Muscle of arm (tissue), 12 donors: ENCODE measurements around the gene ARHGEF12. TPM values are rescaled to one million over a fixed set of nuclear protein-coding genes. Genes with fewer than 3 reads are reported as not detected.
A peak's percentile ranks its signal among the peaks of the same experiment; 100 is the strongest.

ENCODE experiments used
- DNase-seq: peaks from one replicate; pipeline ENCODE4 v3.0.0-alpha.2; 2013
- polyA plus RNA-seq, 12 donors: library from polyadenylated mRNA; unstranded; fragments of 120-200 nt; gene quantifications; one replicate each; pipeline ENCODE4 v1.2.1, GENCODE V29; 2013; ENCODE audit not compliant: insufficient read length in 12 of 12

Gene ARHGEF12
- polyA plus RNA-seq, 12 donors: 31.8 to 59.6 (median 42.6) TPM; not detected in 1

DNA sequence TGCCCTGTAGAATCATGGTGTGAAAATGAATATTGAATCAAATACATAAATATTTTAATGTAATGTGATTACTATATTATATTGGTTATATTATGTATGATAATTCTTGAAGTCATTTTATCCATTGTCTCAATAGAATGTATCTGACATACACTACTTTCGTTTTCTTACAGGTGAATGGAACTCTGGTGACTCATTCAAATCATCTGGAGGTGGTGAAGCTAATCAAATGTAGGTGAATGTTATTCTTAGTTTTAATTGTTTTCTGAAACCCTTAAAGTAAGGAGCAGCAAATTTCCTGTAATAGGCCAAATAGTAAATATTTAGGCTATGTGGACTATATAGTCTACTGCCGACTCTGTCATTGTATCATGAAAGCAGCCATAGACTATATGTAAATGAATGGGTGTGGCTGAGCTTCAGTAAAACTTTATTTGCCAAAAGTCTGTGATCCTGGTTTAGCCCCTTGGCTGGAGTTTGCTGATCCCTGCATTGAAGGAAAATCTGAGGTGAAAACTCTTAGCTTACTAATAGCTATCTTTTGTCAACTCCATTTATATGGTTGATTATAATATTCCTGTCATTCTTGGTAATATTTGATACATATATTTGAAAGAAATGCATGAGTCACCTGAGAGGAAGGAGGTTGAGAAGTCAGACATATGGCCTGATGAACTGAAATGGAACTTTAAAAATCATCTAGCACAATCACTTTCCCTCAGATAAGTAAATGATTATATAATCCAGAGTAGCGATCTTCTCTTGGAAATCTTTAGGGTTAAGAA is 88.2 kb downstream of the ARHGEF12 start:
- DNase-seq: no peak

DNA sequence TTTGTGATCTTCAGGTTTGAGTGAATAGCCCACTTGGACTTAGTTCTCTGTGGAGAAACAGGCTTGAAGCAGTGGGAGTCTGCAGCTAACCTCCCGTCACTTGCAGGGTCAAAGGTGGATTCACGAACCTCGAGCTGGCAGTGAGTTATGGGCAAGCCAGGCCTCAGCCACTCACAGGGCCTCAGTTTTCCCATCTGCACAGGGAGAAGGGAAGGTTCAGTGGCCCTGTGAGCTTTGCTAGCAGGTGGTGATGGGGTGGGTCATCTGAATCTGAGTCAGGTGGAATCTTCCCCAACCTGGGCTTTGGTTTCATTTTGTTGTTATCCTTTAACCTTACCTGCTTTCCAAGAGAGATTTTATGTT is 88.7 kb downstream of the ARHGEF12 start:
- DNase-seq: no peak

- no peak for DNase-seq
Observed at GRCh38 chr11:120425527-120425926, 89.3 kb downstream of the ARHGEF12 start.

GRCh38 chr11:120430146-120430545 is 93.9 kb downstream of the ARHGEF12 start:
- no peak for DNase-seq

DNA sequence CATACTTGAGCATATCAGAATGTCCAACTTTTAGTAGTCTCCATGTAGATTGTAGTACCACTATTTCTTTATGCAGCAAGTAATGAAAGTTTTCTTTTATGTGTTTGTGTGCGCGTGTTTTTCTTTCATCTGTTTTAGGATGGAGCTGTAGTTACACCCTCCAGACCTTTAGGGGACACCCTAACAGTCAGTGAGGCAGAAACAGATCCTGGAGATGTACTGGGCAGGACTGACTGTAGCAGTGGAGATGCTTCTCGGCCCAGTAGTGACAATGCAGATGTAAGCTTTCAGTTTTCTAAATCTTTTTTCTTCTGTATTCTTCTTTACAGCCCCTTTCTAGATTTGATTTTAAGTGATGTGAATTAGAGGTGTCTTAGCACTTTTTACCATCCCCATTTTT is 95.4 kb downstream of the ARHGEF12 start:
- DNase-seq: no peak

GRCh38 chr11:120432056-120433018 is 96.1 kb downstream of the ARHGEF12 start:
- DNase-seq: peak; percentile 18

GRCh38 chr11:120441592-120441991 is 105.4 kb downstream of the ARHGEF12 start:
- no peak for DNase-seq

- DNase-seq: no peak
Observed at GRCh38 chr11:120442031-120442430, 105.8 kb downstream of the ARHGEF12 start.

DNA sequence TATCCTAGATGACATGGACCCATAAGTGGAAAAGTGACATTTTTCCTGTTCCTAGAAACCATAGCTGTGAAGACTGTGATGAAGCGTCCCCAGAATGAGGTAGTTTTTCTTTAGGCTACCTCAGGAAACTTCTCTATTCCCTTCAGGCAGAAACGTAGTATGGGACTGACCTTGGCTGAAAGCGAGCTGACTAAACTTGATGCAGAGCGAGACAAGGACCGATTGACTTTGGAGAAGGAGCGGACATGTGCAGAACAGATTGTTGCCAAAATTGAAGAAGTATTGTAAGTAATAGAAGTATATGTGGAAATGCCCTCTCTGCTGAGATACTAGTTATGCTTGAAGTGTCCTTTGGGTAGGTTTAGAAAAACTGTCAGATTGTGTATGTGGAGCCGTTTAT is 110.6 kb downstream of the ARHGEF12 start:
- DNase-seq: no peak

GRCh38 chr11:120448240-120448639 is 112.0 kb downstream of the ARHGEF12 start:
- DNase-seq: no peak

DNA sequence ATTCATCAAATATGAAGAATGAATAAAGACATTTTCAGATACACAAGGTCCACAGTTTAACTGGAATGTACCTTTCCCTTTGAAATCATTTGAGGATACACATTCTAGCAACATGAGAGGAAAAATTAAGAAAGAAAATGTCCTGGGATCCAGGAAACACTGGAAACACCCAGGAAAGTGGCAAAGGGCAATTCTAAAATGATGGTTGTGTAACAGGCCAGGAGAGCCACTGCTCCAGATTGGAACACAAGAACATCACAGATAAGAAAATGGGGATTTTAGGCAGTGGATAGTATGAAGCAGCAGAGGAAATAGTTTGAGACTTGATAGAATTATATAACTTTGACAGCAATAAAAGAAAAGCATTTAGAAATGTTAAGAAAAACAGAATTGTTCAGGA is 119.3 kb downstream of the ARHGEF12 start:
- DNase-seq: no peak

DNA sequence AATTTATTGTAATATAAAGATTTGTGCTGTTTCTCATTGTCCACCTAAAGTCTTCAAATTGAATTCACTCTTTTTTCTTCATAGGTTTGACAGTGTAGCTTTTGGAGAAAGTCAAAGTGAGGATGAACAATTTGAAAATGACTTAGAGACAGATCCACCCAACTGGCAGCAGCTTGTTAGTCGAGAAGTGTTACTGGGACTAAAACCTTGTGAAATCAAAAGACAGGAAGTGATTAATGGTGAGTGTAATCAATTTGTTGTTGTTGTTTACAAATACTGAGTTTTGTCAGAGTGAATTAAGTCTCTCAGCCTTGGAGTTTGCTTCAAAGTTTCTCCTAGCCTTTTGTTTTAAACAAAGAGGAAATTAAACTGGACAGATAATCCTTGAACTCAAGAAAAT is 121.8 kb downstream of the ARHGEF12 start:
- DNase-seq: no peak

GRCh38 chr11:120462825-120463224 is 126.6 kb downstream of the ARHGEF12 start:
- DNase-seq: no peak

DNA sequence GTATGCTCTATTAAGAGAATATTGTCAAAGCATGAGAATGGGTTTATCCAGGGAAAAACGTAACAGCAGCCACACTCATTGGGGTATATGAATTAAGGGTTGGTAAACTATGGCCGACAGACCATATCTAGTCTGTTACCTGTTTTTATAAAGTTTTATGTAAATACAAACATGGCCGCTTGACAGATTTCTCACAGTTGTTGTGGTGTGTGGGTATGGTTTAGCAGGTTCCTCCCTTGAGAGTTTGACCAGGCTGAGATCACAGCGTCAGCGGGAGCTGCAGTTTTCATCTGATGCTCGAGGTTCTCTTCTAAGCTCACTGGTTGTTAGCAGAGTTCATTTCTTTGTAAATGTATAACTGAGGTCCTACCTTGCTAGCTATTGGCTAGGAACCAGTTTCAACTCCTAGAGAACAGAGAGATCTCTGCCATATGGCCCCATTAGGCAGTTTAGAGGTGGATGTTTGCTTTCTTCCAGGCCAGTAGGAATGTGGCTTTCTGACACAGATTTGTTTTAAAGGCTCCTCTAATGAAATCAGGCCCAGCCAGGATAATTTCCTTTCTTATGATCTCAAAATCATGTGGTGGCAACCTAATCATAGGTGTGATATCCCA is 129.8 kb downstream of the ARHGEF12 start:
- DNase-seq: no peak

DNA sequence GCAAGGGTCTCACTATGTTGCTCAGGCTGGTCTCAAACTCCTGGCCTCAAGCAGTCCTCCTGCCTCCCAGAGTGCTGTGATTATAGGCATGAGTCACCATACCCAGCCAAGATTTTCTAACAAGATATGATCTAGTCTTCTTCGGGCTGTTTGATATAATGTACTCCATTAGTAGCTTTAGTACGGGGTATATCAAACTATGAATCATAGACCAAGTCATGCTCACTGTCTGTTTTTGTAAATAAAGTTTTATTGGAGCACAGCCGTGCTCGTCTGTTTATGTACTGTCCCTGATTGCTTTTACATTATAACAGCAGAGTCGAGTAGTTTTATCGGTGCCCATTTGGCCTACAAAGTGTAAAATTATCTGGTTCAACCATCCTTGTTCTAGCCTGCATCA is 131.4 kb downstream of the ARHGEF12 start:
- no peak for DNase-seq

DNA sequence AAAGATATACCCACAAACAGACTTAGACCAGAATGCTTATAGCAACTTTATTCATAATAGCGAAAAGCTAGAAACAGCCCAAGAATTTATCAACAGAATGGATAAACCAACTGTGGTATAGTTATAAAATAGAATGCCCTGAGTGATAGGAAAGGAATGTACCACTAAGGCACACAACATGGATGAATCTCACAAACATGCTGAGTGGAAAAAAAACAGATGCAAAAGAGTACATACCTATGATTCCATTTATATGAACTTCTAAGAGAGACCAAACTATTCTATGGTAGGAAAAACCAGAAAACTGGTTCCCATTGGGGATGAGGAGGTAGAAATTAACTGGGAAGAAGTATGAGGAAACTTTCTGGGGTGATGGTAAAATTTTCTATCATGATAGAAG is 134.9 kb downstream of the ARHGEF12 start:
- no peak for DNase-seq

- DNase-seq: no peak
Observed at GRCh38 chr11:120471994-120472393, 135.8 kb downstream of the ARHGEF12 start.

DNA sequence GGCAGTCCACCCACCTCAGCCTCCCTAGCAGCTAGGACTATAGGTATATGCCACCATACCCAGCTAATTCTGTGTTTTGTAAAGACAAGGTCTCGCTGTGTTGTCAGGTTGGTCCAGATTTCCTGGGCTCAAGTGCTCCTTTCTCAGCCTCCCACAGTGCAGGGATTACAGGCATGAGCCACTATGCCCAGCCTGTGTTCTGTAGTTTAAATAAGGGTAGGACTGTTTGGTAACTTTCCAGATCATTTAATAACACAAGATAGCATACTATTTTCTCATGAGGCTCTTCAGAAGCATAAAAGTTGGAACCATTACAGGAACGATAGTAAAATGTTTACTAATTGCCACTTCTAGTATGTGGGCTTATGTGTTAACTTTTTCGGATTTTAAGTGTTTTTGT is 137.3 kb downstream of the ARHGEF12 start:
- DNase-seq: no peak

GRCh38 chr11:120482149-120482548 is 145.9 kb downstream of the ARHGEF12 start:
- DNase-seq: no peak

DNA sequence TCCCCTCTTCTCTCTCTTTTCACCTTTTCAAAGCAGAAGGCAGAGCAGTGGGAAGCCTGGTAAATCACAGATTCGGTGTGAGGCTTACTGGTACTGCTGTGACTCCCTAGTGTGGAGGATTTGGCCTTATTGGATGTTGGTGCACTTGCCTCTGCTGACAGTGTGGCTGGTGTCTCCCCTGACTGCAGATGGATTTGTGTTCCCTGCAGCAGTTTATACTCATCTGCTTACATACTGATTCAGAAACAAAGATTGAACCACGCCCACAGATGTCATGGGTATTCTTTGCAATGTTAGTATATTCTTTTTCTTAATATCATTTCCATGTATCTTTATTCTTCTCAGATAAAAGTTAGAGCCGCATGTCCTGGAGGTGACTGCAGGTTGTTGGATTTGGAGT is 148.5 kb downstream of the ARHGEF12 start:
- no peak for DNase-seq

DNA sequence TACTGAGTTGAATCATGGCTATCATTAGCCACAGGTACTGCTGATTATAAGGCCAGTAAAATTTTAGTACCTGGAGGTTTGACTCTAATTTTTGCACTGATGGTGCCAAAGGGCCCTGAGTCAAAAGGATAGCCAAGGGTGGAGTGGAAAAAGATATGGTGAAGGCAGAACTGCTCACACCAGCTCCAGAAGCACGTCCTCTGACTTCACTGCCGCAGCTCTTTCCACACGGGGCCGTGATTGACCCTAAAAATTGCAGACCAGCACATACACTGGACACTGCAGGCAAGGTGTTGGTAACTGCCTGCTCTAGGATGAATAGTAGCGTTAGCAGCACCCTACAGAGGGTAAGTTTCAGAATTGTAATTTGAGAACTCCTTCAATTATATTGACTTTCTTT is 149.9 kb downstream of the ARHGEF12 start:
- no peak for DNase-seq

GRCh38 chr11:120489799-120490198 is 153.6 kb downstream of the ARHGEF12 start:
- DNase-seq: no peak

GRCh38 chr11:120492486-120492885 is 156.3 kb downstream of the ARHGEF12 start:
- DNase-seq: no peak
